HL-60 (cell line): ENCODE data around the gene SMIM5.

ENCODE experiments used
- DNase-seq, 2 experiments: peaks; one replicate each; pipeline ENCODE4 v3.0.0-alpha.2; 2010 to 2020; ENCODE audit warnings: low read depth in 1 of 2, low spot score in 1 of 2
- H3K27ac ChIP-seq: fragments of 250-450 bp; sonication (Bioruptor Pico); replicated peaks from 2 replicates; pipeline ENCODE4 v1.5.1; 2020; ENCODE audit warnings: mild to moderate bottlenecking, moderate library complexity
- H3K27me3 ChIP-seq: fragments of 250-450 bp; sonication (Bioruptor Pico); 2 replicates; pipeline ENCODE4 v1.5.1; 2021; ENCODE audit warnings: mild to moderate bottlenecking, moderate library complexity; ENCODE audit not compliant: insufficient read depth, poor library complexity, severe bottlenecking
- H3K4me3 ChIP-seq: replicated peaks from 2 replicates; pipeline ENCODE4 v1.5.1; 2011; ENCODE audit warnings: mild to moderate bottlenecking, control low read depth, low read length; ENCODE audit not compliant: insufficient read depth
- GABPA ChIP-seq: IDR thresholded peaks from 2 replicates; pipeline ENCODE4 v1.6.1; 2012; ENCODE audit warnings: low read depth
- POLR2AphosphoS5 ChIP-seq: IDR thresholded peaks from 2 replicates; pipeline ENCODE4 v1.6.1; 2012; ENCODE audit warnings: low read depth
- SPI1 ChIP-seq: IDR thresholded peaks from 2 replicates; pipeline ENCODE4 v1.6.1; 2012; ENCODE audit warnings: low read depth, mild to moderate bottlenecking, borderline replicate concordance
- TF ChIP-seq, protein P1 (sequence below): IDR thresholded peaks from one replicate; pipeline ENCODE4 v1.5.1; 2011; ENCODE audit warnings: low read length, control low read depth, inconsistent platforms; ENCODE audit not compliant: insufficient read depth
- TF ChIP-seq, protein P2 (sequence below): IDR thresholded peaks from 2 replicates; pipeline ENCODE4 v1.6.1; 2012; ENCODE audit warnings: low read depth; ENCODE audit not compliant: insufficient replicate concordance

Gene SMIM5

DNA sequence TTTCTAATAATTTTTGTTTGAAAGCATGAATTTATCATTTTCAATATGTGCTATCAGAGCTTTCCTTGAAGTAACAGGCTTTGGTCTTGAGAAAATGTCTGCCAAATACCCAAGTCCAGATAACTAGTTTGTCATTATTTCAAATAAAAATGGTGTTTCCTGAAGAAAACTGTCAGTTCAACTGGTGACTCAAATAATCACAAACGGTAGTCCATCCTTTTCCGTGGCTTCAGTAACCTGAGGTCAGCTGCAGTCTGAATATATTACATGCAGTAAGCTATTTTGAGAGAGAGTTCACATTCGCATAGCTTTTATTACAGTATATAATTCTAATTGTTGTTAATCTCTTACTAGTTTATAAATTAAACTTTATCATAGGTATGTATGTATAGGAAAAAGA, 43.2 kb downstream of the SMIM5 start:
- TF ChIP-seq, protein P1, sequence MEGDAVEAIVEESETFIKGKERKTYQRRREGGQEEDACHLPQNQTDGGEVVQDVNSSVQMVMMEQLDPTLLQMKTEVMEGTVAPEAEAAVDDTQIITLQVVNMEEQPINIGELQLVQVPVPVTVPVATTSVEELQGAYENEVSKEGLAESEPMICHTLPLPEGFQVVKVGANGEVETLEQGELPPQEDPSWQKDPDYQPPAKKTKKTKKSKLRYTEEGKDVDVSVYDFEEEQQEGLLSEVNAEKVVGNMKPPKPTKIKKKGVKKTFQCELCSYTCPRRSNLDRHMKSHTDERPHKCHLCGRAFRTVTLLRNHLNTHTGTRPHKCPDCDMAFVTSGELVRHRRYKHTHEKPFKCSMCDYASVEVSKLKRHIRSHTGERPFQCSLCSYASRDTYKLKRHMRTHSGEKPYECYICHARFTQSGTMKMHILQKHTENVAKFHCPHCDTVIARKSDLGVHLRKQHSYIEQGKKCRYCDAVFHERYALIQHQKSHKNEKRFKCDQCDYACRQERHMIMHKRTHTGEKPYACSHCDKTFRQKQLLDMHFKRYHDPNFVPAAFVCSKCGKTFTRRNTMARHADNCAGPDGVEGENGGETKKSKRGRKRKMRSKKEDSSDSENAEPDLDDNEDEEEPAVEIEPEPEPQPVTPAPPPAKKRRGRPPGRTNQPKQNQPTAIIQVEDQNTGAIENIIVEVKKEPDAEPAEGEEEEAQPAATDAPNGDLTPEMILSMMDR = no peak
- TF ChIP-seq POLR2AphosphoS5 (no peak), GABPA (no peak), SPI1 (no peak)
- TF ChIP-seq, protein P2, sequence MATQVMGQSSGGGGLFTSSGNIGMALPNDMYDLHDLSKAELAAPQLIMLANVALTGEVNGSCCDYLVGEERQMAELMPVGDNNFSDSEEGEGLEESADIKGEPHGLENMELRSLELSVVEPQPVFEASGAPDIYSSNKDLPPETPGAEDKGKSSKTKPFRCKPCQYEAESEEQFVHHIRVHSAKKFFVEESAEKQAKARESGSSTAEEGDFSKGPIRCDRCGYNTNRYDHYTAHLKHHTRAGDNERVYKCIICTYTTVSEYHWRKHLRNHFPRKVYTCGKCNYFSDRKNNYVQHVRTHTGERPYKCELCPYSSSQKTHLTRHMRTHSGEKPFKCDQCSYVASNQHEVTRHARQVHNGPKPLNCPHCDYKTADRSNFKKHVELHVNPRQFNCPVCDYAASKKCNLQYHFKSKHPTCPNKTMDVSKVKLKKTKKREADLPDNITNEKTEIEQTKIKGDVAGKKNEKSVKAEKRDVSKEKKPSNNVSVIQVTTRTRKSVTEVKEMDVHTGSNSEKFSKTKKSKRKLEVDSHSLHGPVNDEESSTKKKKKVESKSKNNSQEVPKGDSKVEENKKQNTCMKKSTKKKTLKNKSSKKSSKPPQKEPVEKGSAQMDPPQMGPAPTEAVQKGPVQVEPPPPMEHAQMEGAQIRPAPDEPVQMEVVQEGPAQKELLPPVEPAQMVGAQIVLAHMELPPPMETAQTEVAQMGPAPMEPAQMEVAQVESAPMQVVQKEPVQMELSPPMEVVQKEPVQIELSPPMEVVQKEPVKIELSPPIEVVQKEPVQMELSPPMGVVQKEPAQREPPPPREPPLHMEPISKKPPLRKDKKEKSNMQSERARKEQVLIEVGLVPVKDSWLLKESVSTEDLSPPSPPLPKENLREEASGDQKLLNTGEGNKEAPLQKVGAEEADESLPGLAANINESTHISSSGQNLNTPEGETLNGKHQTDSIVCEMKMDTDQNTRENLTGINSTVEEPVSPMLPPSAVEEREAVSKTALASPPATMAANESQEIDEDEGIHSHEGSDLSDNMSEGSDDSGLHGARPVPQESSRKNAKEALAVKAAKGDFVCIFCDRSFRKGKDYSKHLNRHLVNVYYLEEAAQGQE = no peak
- no peak overlapping the region for H3K27ac ChIP-seq
- no peak overlapping the region for H3K4me3 ChIP-seq
- no peaks in the 10 kb centered on the region for H3K27me3 ChIP-seq
- no peak for DNase-seq

DNA sequence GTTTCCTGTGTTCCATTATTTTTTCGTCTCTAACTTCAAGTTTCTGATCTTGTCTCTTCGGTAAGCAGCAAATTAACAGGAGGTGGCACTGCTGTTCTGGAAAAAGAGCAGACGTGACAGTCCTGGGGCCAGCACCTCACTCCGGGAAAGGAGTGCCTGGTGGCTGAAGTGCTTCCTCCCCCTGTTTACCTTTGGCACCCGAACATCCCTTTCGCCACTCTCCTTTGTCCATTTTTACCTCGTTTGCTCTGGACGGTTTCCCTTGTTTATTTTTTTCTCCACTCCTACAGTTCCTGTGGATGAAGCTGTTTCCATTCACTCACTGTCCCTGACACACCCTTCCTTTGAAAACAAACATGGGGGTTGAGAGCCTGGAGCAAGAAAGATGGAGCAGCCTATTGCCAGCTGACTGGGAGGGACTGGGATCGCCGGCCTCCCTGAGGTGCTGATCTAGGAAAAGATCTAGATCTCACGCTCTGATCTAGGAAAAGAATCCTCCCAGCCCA, 46.5 kb downstream of the SMIM5 start:
- DNase-seq = no peak
- TF ChIP-seq, protein P1 = no peak
- TF ChIP-seq GABPA = no peak
- no peak for TF ChIP-seq SPI1
- TF ChIP-seq, protein P2 = no peak
- TF ChIP-seq POLR2AphosphoS5 = no peak
- Histone ChIP-seq H3K27me3 (no peaks in the 10 kb centered on the region), H3K4me3 (no peak overlapping the region), H3K27ac (no peak overlapping the region)

DNA sequence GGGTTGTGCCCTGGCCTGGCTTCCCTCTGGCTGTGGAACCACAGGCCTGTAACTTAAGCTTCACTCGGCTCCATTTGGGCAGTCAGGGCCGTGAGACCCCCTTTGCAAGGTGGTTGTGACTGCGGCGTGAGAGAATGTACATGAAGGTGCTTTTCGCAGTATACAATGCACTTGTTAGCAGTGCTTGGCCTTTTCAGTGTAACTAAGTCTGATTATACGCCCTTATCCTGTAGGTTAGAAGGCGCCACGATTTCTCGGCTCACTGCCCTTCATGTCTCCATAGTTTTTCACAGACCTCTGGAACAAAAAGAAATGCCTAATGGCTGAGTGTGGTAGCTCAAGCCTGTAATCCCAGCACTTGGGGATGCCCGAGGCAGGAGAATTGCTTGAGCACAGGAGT, 47.2 kb downstream of the SMIM5 start:
- no peak for DNase-seq
- H3K4me3 ChIP-seq = no peak overlapping the region
- no peaks in the 10 kb centered on the region for H3K27me3 ChIP-seq
- TF ChIP-seq GABPA (no peak), SPI1 (no peak), POLR2AphosphoS5 (no peak)
- TF ChIP-seq, protein P2 = no peak
- no peak overlapping the region for H3K27ac ChIP-seq
